Measurements from ENCODE around the gene ZFP36L1. TPM values are rescaled to one million over a fixed set of nuclear protein-coding genes. Genes with fewer than 3 reads are reported as not detected.
A peak's percentile ranks its signal among the peaks of the same experiment; 100 is the strongest.

The ZFP36L1 gene
- total and polyA plus RNA-seq, 2 of the 13 experiments (the other 11 are each of a cell fraction or from before 2014, with no cell fraction given): 7.4 to 10.2 TPM

DNA sequence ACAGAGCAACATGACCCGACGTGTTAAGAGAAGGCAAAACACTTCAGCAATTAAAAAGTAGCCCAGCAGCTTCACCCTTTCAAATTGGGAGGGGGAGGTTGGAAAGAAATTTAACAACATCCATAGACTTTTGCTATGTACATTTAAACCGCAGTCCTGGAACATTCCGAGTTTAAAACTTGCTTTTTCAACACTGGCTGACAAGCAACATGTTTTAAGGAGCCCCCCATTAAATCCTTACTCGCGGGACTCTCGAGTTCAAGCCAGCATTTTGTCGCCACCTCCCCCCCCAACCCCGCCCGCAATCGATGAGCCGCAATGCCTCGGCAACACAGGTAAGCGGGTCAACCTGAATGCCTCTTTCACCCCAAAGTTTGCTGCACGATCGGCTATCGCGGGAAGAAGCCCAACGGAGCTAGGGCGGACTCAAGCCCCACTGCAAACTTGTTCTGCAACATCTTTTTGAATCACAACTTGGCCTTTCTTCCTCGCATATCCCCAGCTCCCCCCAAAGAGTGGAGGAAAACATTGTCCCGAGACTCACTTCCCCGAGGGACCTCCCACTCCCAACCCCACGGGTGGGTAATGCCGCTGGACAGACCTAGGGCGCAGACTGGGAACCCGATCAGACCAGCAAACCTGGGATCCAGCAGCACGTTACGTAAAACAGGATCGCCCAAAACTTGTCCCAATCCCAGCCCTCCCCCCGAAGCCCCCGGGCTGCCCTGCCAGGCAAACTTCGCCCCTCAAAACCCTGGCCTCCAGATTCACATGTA is 777 bp downstream of the ZFP36L1 start (continued):
- TF ChIP-seq, protein P1, sequence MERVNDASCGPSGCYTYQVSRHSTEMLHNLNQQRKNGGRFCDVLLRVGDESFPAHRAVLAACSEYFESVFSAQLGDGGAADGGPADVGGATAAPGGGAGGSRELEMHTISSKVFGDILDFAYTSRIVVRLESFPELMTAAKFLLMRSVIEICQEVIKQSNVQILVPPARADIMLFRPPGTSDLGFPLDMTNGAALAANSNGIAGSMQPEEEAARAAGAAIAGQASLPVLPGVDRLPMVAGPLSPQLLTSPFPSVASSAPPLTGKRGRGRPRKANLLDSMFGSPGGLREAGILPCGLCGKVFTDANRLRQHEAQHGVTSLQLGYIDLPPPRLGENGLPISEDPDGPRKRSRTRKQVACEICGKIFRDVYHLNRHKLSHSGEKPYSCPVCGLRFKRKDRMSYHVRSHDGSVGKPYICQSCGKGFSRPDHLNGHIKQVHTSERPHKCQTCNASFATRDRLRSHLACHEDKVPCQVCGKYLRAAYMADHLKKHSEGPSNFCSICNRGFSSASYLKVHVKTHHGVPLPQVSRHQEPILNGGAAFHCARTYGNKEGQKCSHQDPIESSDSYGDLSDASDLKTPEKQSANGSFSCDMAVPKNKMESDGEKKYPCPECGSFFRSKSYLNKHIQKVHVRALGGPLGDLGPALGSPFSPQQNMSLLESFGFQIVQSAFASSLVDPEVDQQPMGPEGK (CRISPR knock-in tag; IDR thresholded peaks at IDR 0.05): no peak
- TF ChIP-seq RBM39 (IDR thresholded peaks at IDR 0.05; ENCODE audit: low read depth, low read length, poor library complexity, severe bottlenecking): peak; percentile 26
- peak; percentile 75 for TF ChIP-seq RBFOX2 (IDR thresholded peaks at IDR 0.05; ENCODE audit: low read depth, low read length)
- TF ChIP-seq NFIC (IDR thresholded peaks at IDR 0.05; ENCODE audit: low read length): 0 out of 2 replicates have a peak, but pooled peaks have one; percentile 12
- no peak for TF ChIP-seq ZNF567 (CRISPR knock-in tag; IDR thresholded peaks at IDR 0.05; ENCODE audit: borderline replicate concordance)
- TF ChIP-seq, protein P2, sequence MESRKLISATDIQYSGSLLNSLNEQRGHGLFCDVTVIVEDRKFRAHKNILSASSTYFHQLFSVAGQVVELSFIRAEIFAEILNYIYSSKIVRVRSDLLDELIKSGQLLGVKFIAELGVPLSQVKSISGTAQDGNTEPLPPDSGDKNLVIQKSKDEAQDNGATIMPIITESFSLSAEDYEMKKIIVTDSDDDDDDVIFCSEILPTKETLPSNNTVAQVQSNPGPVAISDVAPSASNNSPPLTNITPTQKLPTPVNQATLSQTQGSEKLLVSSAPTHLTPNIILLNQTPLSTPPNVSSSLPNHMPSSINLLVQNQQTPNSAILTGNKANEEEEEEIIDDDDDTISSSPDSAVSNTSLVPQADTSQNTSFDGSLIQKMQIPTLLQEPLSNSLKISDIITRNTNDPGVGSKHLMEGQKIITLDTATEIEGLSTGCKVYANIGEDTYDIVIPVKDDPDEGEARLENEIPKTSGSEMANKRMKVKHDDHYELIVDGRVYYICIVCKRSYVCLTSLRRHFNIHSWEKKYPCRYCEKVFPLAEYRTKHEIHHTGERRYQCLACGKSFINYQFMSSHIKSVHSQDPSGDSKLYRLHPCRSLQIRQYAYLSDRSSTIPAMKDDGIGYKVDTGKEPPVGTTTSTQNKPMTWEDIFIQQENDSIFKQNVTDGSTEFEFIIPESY (CRISPR knock-in tag; IDR thresholded peaks at IDR 0.05): no peak
- TF ChIP-seq ZNF549 (CRISPR knock-in tag; IDR thresholded peaks at IDR 0.05): no peak
- peak; percentile 73 for TF ChIP-seq CHD2 (IDR thresholded peaks at IDR 0.05; ENCODE audit: low read depth, low read length)
- TF ChIP-seq ELF4 (CRISPR knock-in tag; IDR thresholded peaks at IDR 0.05; ENCODE audit: borderline replicate concordance): 0 out of 2 replicates have a peak, but pooled peaks have one; percentile 10
- peak; percentile 9; the same call in 1 of the 2 replicates for TF ChIP-seq KDM5A (IDR thresholded peaks at IDR 0.05; ENCODE audit: borderline replicate concordance, low read length)
- TF ChIP-seq CBX2 (IDR thresholded peaks at IDR 0.05; ENCODE audit: low read depth, low read length): no peak
- TF ChIP-seq CBX2 (CRISPR knock-in tag; IDR thresholded peaks at IDR 0.05; ENCODE audit: low read depth): no peak
- TF ChIP-seq ZNF766 (CRISPR knock-in tag; IDR thresholded peaks at IDR 0.05; ENCODE audit: borderline replicate concordance): no peak
- TF ChIP-seq HDAC1 (CRISPR knock-in tag; IDR thresholded peaks at IDR 0.05): peak; percentile 41; the same call in 1 of the 2 replicates

Data from HepG2 (cell line).